Epithelial cell of proximal tubule (primary cell): ENCODE results near the gene RUNX1. TPM values are rescaled to one million over a fixed set of nuclear protein-coding genes. Genes with fewer than 3 reads are reported as not detected.

Experiments
- DNase-seq: peaks from one replicate; pipeline ENCODE4 v3.0.0-alpha.2; 2011; ENCODE audit warnings: low read depth
- H3K4me3 ChIP-seq: 2 replicates; pipeline ENCODE4 v1.5.1; 2011; ENCODE audit warnings: low read depth, mild to moderate bottlenecking, low read length
- total RNA-seq: library from RNA; depleted of rRNA; stranded (reverse); fragments of >200 nt; gene quantifications from 2 replicates; pipeline ENCODE4 v1.2.3, GENCODE V29; 2015
- TF ChIP-seq, protein P1 (sequence below): conservative IDR thresholded peaks from 2 replicates; pipeline ENCODE4 v1.5.1; 2012; ENCODE audit warnings: low read depth, mild to moderate bottlenecking, low read length

The RUNX1 gene
- total RNA-seq, 1 donor from 2014 or later: 11.3 TPM

DNA sequence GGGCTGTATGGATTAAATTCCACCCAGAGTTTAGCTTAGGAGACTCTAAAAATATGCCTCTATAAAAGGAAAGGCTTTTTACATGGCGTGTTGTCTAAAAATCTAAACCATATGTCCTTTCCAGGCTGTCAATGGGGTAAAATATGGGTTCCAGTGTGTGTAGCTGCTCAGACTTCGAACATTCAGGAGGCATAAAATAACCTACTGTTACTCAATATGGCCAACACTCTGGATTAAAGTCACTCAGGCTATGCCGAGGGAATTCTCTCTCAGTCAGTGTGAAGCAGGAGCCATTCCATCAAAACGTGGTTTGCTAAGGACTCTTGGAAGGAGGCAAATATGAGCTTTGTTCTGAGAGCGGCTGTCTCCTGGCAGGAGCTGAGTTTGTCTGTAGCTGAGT lies 135.3 kb downstream of the RUNX1 start:
- TF ChIP-seq, protein P1, sequence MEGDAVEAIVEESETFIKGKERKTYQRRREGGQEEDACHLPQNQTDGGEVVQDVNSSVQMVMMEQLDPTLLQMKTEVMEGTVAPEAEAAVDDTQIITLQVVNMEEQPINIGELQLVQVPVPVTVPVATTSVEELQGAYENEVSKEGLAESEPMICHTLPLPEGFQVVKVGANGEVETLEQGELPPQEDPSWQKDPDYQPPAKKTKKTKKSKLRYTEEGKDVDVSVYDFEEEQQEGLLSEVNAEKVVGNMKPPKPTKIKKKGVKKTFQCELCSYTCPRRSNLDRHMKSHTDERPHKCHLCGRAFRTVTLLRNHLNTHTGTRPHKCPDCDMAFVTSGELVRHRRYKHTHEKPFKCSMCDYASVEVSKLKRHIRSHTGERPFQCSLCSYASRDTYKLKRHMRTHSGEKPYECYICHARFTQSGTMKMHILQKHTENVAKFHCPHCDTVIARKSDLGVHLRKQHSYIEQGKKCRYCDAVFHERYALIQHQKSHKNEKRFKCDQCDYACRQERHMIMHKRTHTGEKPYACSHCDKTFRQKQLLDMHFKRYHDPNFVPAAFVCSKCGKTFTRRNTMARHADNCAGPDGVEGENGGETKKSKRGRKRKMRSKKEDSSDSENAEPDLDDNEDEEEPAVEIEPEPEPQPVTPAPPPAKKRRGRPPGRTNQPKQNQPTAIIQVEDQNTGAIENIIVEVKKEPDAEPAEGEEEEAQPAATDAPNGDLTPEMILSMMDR: no peak
- H3K4me3 ChIP-seq: no peak overlapping the region
- no peak for DNase-seq

DNA sequence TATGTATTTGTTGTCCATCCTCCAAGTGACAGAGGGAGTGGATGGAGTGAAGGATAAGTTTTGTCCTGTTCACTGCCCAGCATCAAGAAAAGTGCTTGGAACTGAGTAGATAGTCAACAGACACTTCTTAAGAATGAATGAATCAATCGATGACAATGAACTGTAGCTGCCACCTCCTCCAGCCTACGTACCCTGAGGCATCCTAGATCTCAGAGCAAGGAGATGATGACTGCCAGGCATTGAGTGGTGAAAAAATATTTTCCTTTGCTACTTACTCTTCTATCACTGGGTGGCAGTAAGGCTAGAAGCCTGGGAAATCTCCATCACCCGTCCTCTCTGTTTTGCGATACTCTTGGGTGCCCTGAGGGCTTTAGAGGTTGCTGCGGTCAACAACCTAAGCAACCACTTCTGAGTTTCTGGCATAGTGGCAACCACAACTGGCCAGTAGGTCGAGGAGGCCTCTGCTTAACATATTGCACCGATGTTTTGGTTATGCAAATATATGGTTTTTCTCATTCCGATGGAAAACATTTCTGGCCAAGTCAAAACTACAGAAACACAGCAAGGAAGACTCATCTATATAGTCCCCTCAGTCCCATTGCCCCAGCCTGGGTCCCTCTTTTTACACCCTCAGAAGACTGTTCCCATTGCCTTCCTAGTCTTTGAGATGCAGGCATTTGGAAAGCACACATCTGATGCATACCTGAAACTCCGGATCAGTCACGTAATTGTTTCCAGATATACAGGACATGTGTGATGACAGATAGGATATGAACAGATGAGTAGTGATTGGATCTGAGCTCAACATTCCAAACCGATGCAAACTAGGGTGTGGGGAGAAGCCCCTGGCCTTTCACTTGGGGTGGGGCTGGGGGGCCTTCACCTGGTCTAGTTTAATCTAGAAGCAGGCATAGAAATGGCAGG lies 136.8 kb downstream of the RUNX1 start:
- no peak overlapping the region for H3K4me3 ChIP-seq
- TF ChIP-seq, protein P1: peak; percentile 30
- no peak for DNase-seq

DNA sequence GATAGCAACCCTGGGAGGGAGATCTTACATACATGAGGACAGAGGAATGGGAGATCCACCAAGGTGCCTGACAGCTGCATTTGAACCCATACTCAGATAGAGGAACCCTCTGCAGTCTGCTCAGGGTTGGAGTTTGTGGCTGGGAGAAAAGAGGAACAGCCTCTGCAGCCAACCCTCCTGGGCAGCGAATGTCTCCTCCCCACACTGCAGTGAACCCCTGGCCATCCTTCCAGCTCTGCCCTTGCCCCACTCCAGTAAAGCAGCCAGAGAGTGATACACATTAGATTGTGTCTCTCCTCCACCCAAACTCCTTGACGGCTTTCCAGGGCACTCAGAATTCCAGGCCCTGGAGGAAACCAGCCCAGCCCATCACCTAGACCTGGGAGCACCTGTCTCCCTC lies 137.7 kb downstream of the RUNX1 start:
- DNase-seq: no peak
- H3K4me3 ChIP-seq: no peak overlapping the region
- TF ChIP-seq, protein P1: no peak

DNA sequence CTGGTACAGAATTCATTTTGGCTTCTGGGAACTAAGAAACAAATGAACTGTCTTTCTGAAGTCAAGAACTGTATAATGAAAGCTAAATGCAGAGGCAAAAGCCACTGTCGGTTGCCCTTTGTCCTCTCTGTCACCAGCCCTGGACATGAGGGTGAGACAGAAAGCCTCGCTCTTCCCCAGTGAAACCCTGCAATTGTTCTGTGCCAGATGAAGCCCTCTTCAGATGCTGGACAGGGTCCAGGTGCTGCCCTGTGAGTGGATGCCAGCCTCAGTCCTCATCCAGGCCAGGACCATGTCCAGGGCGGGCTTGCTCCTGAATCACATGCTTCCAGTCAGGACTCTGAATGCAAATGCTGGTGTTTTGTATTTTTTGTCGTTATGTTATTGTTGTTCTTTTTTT lies 138.7 kb downstream of the RUNX1 start:
- no peak for DNase-seq
- no peak overlapping the region for H3K4me3 ChIP-seq
- TF ChIP-seq, protein P1: no peak

DNA sequence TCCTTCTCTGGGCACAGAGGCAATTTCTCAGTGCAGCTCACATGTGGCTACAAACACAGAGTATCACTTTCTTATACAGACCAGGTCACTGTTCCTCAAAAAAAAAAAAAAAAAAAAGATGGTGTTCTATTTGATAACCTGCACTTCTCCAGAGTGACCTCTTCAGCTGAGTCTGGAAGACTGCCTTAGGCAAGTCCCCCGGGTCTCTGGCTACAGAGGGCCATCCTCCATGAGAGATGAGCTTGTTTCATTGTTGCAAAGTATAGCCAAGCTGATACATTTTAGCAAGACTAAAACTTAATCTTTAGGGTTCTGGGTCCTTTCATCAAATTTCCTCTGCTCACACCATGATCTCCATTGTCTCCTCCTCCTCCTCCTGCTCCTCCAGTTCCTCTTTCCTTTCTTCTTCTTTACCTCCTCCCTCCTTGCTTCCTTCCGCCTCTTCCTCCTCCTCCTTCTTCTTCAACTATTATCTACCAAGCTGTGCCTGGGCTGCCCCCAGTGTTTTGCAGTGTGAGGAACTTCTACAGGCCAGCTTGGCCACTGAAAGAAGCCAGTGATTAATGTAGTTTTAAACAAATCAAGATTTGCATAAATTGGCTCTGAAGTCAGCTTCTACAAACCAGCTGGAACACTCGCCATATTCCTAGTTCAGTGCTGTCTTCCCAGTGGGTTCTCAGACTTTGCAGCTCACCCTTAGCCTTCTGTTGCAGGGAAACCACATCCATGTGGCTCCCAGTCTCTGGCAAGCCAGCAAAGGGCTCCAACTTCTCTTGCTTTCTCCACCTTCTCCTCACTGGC lies 139.4 kb downstream of the RUNX1 start:
- H3K4me3 ChIP-seq: no peak overlapping the region
- DNase-seq: no peak
- TF ChIP-seq, protein P1: no peak

DNA sequence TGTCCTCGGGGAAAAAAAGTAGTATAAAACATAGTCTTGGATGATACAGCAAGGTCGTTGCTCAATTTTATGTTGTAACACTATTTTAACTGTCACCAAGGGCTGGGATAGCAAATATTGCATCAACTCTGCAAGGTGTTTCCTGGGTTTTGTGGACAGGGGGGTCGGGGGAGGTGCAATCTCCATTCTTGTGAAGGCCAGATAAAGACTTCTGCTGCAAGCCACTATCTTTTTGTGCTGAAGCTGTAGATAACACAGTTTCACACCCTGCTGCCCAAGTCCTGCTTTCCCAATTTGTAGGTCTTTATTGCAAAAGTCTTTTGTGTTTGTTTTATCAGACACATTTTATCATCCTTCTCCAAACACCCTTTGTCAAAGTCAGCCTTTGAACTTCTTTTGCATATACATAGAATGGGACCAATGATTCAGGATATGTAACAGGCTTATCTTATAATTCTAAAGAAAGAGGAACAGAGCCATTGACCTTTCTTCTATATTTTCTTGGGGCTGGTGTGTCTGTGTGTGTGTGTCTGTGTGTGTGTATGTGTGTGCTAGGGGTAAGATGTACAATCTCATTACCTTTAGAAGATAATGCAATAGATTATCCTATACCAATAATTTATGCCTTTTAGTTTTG lies 140.6 kb downstream of the RUNX1 start:
- no peak overlapping the region for H3K4me3 ChIP-seq
- DNase-seq: no peak
- TF ChIP-seq, protein P1: no peak
